GM18519 (cell line): ENCODE results near the gene CCNYL1.
A peak's percentile ranks its signal among the peaks of the same experiment; 100 is the strongest.
"Not testable (repeated sequence)": the region's sequence is repeated elsewhere in the genome, so short reads cannot be mapped to it uniquely, and the experiment has no call there.

Source experiments
- ATAC-seq: cut with Tn5 transposase; IDR thresholded peaks from one replicate; pipeline ENCODE4 v1.9.1; 2021; ENCODE audit warnings: mild to moderate bottlenecking, moderate library complexity; ENCODE audit not compliant: unreplicated experiment, low FRiP score

The CCNYL1 gene

DNA sequence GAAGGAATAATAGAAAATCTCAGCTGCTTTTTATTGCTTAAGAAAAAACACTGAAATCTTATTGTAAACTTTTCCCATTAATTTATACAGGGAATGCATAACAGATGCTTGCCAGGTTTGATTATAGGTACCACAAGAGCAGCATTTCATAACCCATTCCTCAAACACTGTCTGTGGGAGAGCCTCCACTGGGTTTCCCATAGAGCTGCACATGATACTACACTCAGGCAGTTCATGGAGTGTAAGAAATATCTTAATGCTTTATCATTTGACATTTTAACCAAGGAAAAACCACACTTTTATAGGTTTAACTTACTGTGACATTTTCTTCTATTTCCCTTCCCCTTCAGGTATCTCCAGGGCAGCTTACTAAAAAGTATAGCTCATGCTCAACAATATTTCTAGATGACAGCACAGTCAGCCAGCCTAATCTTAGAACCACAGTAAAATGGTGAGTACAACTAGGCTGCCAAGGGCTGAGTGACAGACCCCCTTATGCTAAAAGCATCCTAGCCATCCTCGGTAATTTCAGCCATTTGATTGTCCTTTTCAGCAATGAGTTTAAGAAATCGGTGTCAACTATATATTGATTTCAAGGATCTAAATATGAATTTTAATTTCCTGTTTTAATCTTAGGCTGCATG lies 22.3 kb downstream of the CCNYL1 start:
- no peak for ATAC-seq

DNA sequence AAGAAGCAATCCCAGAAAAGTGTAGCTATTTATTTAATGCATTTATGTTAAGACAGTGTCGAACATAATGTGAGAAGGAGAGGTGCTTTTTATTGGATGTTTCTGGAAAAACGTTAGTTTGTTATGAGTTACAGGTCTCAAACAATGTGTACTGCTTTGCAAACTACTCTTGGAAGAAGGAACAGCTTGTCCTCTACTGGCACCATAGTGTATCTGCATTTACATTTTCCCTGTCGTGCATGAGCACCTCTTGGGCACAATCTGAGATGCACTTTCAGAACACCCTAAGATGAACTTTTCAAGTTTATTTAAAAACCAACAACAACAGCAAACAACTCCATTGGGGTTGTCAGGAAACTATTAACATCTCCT lies 22.8 kb downstream of the CCNYL1 start:
- no peak for ATAC-seq

DNA sequence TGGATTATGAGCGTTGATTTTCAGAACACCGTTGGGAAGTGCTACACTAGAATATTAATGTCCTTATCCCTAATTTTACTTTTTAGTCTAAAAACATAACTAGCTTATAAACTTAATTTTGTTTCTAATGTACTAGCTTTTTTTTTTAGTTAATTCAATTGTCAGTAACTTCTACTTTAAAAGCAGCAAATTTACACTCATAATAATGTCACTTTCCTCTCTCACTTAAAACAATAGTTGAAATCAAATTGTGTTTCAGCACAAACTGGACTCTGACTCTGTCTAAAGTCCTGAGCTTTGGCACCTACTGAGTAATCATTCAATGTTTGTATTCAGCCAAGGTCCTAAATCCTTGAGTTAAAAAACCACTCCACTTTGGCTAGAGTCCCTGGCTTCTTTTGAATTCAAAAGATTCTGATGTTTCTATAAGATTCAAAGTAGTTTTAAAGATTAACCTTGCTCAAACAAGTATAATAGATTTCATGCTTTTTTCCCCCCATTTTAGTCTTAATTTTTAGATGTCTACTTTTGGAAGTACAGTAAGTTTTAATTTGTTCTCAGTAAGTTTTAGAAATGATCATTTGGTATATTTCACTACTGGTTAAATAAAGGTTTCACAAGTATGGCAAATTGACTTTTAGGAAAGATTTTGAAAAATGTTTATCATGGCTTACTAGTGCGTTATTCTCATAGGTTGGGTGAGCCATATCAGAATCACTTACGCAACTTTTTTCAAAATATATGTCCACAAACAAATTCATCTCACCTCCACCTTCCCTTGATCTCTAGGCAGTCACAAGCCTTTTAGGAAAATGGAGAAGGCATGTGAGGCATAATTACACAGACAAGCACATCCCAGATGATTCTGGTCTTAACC lies 23.4 kb downstream of the CCNYL1 start:
- ATAC-seq: no peak

DNA sequence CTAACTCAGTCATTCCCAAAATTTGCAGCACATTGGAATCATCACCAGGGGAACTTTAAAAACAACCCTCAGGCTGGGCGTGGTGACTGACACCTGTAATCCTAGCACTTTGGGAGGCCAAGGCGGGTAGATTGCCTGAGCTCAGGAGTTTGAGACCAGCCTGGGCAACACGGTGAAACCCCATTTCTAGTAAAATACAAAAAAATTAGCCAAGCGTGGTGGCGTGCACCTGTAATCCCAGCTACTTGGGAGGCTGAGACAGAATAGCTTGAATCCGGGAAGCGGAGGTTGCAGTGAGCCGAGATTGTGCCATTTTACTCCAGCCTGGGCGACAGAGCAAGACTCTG lies 24.0 kb downstream of the CCNYL1 start:
- ATAC-seq: not testable (repeated sequence)

DNA sequence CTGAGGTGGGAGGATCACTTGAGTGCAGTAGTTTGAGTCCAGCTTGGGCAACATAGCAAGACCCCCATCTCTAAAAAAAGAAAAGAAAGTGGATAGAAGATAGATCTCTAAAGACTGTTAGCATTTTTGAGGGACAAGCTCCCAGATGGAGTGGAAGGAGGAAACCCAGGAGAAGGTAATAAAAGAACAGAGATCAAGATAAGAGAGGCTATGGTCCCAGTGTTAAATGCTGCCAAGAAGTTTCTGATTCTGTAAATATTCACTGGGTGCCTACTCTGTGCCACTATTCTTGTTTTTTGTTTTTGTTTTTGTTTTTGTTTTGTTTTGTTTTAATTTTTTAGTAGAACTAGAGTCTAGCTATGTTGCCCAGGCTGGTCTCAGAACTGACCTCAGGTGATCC lies 32.1 kb downstream of the CCNYL1 start:
- no peak for ATAC-seq

DNA sequence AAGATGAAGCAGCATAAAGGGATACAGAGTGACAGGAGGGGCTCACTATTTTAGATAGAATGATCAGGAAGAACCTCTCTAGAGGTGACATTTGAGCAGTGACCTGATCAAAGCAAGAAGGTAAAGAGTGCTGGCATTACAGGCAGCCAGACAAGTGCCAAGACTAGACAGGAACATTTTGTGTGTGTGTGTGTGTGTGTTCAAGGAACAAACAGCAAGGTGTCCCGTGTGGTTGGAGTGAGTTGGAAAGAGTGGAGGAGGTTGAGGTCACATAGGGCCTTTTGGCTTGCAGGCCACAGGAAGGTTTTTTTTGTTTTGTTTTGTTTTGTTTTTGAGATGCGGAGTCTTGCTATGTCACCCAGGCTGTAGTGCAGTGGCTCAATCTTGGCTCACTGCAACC lies 32.6 kb downstream of the CCNYL1 start:
- ATAC-seq: no peak

DNA sequence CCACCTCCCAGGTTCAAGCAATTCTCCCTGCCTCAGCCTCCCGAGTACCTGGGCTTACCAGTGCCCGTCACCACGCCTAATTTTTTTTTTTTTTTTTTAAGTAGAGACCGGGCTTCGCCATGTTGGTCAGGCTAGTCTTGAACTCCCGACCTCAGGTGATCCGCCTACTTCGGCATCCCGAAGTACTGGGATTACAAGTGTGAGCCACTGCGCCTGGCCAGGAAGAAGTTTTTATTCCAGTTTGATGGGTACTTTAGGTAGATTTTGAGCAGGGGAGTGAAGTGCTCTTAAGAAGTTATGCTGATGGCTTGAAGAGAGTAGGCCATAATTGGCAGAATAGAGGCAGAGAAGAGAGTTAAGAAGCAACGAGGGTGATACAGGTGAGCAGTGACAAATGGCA lies 33.0 kb downstream of the CCNYL1 start:
- ATAC-seq: no peak

DNA sequence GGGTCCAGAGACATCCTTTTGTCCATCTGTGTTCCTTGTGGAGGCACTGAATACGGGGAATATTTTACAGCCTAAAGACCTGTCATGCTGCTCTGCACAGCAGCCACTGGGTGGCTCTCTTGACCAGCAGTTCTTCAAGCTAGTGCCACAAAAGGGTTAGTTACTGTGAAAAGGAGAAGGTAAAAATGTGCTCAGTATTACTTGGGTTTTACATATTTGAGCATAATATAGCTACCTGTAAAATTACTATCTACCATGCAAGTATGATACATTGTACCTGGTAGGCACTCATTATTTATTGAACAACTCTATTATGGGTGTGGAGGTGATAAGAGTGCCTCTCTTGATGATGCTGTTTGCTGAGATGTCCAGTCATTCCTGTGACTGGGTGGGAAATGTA lies 34.7 kb downstream of the CCNYL1 start:
- peak; percentile 82 for ATAC-seq

DNA sequence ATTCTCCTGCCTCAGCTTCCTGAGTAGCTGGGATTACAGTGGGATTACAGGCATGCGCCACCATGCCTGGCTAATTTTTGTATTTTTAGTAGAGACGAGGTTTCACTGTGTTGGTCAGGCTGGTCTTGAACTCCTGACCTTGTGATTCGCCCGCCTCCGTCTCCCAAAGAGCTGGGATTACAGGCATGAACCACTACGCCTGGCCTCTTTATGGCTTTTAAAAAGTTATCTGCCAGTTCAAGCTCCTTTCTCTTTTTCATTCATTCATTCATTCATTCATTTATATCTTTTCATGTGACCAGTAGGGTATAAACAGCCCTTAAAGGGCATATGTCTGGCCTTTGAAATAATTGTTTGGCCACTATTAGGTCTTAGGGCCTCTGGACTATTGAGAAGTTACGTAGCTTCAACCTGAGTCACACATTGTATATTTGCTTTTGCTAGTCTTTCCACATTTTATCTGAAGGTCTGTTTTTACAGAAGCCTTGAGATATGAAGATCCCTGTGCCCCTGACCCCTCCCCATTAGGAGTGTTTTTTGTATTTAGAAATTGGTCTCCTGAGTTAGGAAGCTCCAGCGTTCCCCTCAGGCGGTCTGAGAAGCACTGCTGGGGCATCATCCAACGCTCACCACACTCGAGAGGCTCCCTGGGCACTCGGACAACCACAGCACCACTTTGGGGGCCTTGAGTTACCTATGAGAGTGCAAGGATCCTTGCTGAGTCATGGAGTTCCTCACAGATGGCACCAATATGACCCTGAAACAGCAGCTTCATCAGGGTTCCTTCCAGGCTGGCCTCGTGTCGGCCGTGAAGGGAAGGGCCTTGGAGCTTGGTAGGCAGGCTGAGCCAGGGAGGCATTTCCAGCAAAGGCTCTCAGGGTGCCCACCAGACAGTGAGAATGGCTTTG lies 36.5 kb downstream of the CCNYL1 start:
- ATAC-seq: no peak

DNA sequence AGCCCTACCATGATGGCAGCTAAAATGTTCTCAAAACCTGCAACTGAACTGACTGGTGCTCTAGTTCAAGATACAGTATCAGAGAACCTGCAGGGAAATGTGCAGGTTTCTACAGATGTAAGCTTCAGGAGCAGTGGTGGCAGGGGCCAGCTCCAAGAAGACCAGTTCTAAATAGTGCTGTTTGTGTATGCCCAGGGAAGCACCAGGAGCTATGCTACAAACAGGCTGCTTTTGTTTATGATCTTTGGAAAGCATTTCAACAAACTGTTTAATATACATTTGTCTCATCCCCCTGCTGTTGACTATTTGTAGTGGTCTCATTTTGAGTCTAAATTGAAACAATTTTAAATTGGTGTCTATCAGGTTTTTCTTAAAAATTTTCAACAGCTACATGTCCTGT lies 37.6 kb downstream of the CCNYL1 start:
- ATAC-seq: no peak

DNA sequence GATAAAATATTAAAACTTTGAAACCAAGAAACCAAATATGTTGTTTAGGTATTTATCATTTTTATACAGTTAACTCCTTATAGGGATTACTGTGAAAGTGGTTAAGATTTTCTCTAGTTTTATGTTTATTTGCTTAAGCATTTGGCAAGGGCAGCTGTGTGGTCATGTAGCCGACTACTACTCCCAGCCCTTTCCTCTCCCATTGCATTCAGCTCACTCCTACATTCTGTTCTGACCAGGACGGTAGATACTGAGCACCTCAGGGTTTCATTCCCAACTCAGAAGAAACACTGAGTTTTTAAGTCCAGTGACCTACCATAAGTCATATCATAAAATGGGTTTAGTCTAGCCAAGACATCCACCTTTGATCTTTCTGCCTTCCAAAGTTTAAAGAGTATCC lies 38.4 kb downstream of the CCNYL1 start:
- no peak for ATAC-seq

DNA sequence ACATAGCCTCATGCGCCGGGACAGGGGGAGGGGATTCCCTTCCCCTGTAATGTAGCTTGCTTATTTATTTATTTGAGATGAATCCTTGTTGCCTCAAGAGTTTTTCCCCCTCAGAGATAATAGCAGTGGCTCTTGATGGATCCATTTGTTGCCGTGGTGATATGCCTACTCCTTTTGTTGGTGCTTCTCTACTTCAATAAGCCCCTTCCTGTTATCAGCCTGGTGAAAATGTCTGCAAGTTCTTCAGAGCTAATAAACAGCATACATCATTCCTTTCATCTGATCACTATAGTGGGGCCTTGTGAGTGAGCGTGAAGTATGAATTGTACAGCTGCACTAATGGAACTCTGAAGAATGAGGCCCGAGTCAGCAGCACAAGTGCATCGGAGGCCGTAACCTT lies 38.9 kb downstream of the CCNYL1 start:
- no peak for ATAC-seq

DNA sequence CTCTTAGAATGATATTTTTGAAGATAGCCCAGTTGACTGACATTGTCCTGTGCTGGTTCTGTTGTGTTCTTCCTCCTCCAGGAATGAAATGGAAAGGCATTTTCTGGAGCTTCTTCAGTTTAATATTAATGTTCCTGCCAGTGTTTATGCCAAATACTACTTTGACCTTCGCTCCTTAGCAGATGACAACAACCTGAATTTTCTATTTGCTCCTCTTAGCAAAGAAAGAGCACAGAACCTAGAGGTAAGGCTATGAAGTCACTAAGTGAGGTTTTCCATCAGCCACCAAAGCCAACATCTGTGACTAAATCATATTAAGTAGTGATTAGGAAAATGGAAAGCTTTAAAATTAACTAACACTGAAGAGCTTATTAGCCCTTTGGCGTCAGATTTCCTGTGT lies 39.4 kb downstream of the CCNYL1 start:
- no peak for ATAC-seq

DNA sequence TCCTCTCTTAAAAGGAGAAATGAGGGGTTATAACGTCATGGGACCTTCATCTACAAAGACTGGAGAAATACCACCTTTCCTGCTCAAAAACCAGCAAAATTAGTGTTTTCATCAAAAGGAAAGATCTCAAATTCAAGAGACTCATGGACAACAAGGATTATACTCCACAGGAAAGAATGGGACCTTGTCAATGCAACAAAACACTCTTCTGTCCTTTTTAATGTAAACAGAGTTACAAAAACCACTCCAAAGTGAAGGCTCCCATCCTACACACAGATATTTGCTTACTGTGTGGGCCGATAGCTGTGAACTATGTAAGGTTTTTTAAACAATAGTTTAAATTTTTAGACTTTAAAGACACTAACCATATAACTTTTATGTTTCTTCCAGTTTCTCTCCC lies 42.2 kb downstream of the CCNYL1 start:
- ATAC-seq: not testable (repeated sequence)

DNA sequence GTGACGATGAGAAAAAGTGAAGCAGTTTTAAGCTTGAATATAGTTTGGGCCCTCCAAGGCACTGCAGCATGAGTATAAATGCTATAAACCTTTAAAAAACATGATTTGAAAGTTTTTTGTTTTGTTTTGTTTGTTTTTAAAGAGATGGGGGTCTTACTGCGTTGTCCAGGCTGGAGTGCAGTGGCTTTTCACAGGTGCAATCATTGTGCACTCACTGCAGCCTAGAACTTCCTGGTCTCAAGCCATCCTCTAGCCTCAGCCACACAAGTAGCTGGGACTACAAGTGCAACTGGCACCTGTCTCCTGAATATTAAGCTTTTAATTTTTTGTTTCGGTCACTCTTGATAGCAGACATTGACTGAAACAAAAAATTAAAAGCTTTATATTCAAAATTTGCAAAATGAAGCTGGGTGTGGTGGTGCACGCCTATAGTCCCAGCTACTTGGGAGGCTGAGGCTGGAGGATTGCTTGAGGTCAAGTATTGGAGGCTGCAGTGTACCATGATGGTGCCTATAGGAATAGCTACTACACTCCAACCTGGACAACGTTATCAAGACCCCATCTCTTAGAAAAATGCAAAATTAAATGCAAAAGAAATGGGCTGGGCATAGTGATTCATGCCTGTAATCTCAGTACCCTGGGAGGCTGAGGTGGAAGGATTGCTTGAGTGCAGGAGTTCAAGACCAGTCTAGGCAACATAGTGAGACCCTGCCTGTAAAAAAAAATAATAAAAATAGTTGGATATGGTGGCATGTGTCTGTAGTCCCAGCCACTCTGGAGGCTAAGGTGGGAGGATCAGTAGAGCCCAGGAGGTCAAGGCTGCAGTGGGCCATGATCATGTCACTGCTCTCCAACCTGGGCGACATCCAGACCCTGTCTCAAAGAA lies 43.3 kb downstream of the CCNYL1 start:
- no peak for ATAC-seq

DNA sequence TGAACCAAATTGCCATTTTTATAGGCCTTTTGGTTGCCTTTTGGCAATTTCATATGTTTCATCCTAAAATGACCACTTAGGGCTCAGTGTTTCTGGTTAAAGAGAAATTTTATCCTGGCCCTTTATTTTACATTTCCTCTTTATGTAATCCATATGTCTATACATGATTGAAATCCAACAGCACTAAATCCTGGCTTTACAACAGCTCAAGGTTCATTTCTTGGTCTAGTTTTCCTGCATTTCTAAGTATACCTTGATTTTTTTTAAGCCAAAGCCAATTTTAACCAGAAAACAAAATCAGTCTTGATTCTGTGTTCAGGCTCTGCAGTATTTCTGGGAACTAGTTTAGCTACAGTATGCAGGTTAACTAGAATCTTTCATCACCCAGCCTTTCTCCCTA lies 46.6 kb downstream of the CCNYL1 start:
- ATAC-seq: no peak

DNA sequence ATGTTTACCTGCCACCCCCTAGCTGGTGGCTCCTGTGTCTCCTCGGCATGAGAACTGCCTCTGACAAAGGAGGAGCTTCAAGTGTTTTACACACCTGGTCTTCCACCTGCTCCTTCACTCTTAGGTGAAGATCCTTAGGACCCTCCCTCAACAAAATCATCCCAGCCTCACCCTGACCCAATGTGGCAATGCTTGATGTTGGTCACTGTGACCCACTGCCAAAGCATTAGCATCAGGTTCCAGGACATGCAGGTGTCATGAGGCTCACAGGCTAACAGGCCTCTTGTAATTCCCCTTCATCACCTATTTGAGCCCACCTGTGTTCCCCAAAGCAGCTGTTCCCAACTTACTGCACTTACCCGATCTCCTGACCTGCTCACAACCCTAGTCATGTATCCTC lies 48.5 kb downstream of the CCNYL1 start:
- ATAC-seq: no peak

DNA sequence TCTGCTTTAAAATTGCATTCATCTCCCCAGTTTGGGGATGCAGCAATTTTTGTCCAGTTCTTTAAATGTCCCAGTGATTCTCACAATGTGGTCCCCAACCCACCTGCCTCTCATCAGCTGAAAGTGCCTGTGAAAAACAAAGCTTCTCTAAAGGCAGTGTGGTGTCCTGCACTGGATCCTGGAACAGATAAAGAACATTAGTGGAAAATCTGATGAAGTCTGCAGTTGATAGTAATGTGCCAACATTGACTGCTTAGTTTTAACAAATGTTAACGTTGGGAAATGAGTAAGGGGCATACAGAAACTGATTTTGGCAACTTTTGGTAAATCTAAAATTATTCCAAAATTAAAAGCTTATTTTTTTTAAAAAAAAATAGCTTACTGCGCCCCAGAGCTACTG lies 49.0 kb downstream of the CCNYL1 start:
- ATAC-seq: no peak

DNA sequence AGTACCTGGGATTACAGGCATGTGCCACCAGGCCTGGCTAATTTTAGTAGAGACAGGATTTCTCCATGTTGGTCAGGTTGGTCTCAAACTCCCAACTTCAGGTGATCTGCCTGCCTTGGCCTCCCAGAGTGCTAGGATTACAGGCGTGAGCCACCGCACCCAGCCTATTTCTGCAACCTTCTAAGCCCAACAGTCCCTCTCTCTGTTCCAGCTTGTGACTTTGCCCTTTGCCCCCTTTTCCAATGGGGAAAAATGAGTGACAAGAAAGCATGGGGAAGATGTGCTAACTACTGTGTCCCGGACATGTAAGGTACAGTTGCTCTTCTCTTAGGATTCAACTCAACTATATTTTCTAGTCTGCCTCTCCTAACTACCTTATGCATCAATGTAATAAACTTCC lies 50.0 kb downstream of the CCNYL1 start:
- ATAC-seq: not testable (repeated sequence)

DNA sequence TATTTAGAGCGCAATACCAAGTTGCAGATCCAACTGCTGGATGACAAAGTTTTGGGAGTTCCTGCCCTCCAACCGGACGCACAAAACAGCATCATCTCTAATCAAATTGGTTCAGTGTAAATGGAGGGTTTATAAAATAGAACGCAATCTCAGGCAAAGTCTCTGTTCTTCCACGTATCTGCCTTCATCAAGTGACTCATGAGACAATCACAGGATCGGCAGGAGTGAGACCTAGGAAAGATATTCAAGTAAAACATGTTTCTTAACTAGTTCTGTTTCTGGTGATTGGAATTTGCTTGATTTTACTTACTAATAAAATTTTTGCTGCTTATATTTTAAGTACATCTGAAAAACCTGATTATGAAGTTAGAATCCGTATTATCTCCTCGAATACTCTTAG lies 50.7 kb downstream of the CCNYL1 start:
- no peak for ATAC-seq
